Parathyroid adenoma (tissue), 2 donors: ENCODE measurements around the gene ZNF681.

Experiments used
- H2AFZ ChIP-seq: fragments of 300-600 bp; sonication (generic); one replicate; pipeline ENCODE4 v1.7.0; 2017; ENCODE audit warnings: antibody characterized with exemption, mild to moderate bottlenecking
- H3K27ac ChIP-seq: fragments of 300-600 bp; sonication (generic); one replicate; pipeline ENCODE4 v1.7.0; 2017
- H3K27me3 ChIP-seq: fragments of 300-600 bp; sonication (generic); one replicate; pipeline ENCODE4 v1.7.0; 2017; ENCODE audit warnings: low read length; ENCODE audit not compliant: control insufficient read depth, insufficient read depth
- H3K36me3 ChIP-seq: fragments of 300-600 bp; sonication (generic); one replicate; pipeline ENCODE4 v1.7.0; 2017; ENCODE audit warnings: low read length; ENCODE audit not compliant: control insufficient read depth, insufficient read depth
- H3K4me1 ChIP-seq: fragments of 300-600 bp; sonication (generic); one replicate; pipeline ENCODE4 v1.7.0; 2017; ENCODE audit warnings: control low read depth
- H3K4me2 ChIP-seq: fragments of 300-600 bp; sonication (generic); one replicate; pipeline ENCODE4 v1.7.0; 2017; ENCODE audit warnings: low read length
- H3K4me3 ChIP-seq: fragments of 300-600 bp; sonication (generic); one replicate; pipeline ENCODE4 v1.7.0; 2017; ENCODE audit warnings: low read depth, low read length
- H3K79me2 ChIP-seq: fragments of 300-600 bp; sonication (generic); one replicate; pipeline ENCODE4 v1.7.0; 2017; ENCODE audit warnings: control low read depth
- H3K9ac ChIP-seq: fragments of 300-600 bp; sonication (generic); one replicate; pipeline ENCODE4 v1.7.0; 2017; ENCODE audit warnings: mild to moderate bottlenecking
- H3K9me3 ChIP-seq: fragments of 300-600 bp; sonication (generic); one replicate; pipeline ENCODE4 v1.7.0; 2017; ENCODE audit warnings: low read length; ENCODE audit not compliant: control insufficient read depth
- CTCF ChIP-seq: fragments of 300-600 bp; sonication (generic); IDR thresholded peaks from one replicate; pipeline ENCODE4 v1.7.0; 2017; ENCODE audit warnings: antibody characterized with exemption, mild to moderate bottlenecking
- donor health status: primary hyperparathyroidism.

Gene ZNF681

DNA sequence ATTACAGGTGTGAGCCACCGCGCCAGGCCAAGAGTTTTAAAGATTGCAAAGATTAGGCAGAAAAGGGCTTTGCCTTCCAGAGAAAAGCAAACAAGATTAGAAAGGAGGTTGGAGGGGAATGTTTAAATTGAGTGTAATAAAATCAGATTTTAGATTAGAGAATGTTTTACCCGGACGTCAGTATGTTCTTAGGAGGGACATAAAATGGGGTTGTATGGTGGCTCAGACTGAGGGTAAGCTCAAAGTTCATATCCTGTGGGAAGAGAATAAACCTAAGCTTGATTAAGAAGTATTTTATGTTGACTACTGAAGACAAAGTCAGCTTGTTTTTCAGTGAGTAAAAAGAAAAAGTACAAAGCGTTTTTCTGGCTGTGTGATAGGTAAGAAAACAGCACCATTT, 34.1 kb upstream of the ZNF681 start:
- no peak for TF ChIP-seq CTCF
- Histone ChIP-seq H3K79me2 (peaks cover 11% of the 10 kb centered on the region), H3K27me3 (no peaks in the 10 kb centered on the region), H3K4me1 (no peaks in the 10 kb centered on the region), H3K4me2 (no peak overlapping the region), H3K9ac (no peak overlapping the region), H3K36me3 (no peaks in the 10 kb centered on the region), H3K9me3 (no peaks in the 10 kb centered on the region), H2AFZ (no peak overlapping the region), H3K4me3 (no peak overlapping the region), H3K27ac (no peak overlapping the region)

DNA sequence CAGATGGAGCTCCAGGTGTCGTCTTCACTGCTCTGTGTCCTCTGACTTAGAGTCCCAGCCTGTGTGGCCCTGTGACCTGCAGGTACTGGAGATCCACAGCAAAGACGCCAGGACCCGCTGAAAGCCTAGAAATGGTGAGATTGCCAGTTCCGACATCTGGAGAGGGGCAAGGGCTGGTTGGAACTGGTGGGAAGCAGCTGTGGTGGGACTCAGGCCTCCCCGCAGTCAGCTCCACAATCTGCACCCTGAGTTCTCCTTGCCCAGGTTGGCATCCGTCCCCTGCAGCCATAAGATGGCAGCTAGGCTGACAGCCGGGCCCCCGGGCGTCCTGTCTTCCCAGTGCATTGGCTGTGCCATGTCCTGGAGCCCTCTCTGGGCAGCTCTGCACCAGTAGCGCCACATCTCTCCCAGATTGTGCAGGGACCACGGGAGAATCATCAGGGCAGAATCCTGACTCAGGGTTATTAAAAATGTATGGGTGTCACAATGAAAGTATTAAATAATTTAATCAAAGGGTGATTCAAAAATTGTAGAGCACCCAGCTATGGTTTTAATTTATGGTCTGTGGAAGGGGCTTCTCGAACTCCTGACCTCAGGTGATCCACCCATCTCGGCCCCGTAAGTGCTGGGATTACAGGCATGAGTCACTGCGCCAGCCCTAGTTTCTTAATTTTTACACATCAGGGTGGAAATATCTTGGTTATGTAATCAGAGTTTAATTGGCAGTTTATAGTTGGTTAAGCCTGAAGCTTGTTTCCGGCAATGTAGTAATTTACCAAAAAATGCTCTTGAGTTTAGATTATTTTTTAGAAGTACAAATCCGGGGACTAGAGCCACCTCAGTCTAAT, 32.2 kb upstream of the ZNF681 start:
- Histone ChIP-seq H3K27me3 (no peaks in the 10 kb centered on the region), H3K4me1 (no peaks in the 10 kb centered on the region), H3K79me2 (peaks cover 11% of the 10 kb centered on the region), H3K9me3 (no peaks in the 10 kb centered on the region), H3K36me3 (no peaks in the 10 kb centered on the region), H3K27ac (no peak overlapping the region), H3K4me3 (no peak overlapping the region), H3K4me2 (no peak overlapping the region), H2AFZ (no peak overlapping the region), H3K9ac (no peak overlapping the region)
- no peak for TF ChIP-seq CTCF

DNA sequence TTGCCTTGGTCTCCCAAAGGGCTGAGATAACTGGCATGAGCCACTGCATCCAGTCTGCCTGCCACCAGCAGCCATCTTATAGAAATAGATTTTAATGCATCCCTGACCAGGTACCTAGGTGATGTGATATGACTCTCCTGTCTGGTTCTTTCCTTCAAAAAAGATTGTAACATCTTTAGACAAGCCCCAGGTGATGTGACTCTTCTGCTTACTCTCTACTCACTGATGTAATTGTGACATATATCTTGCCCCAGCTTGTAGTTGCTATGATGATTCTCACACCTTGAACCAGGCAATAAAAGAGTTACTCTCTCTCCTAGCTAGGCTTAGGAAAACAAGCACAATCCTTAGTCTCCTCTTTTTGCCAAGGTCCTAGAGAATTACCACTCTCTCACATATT, 30.6 kb upstream of the ZNF681 start:
- no peak overlapping the region for H3K4me3 ChIP-seq
- no peak for TF ChIP-seq CTCF
- H3K4me2 ChIP-seq: no peak overlapping the region
- no peaks in the 10 kb centered on the region for H3K27me3 ChIP-seq
- H3K4me1 ChIP-seq: no peaks in the 10 kb centered on the region
- H3K36me3 ChIP-seq: no peaks in the 10 kb centered on the region
- H3K9me3 ChIP-seq: no peaks in the 10 kb centered on the region
- H3K79me2 ChIP-seq: peaks cover 11% of the 10 kb centered on the region
- no peak overlapping the region for H3K9ac ChIP-seq
- H3K27ac ChIP-seq: no peak overlapping the region
- no peak overlapping the region for H2AFZ ChIP-seq

DNA sequence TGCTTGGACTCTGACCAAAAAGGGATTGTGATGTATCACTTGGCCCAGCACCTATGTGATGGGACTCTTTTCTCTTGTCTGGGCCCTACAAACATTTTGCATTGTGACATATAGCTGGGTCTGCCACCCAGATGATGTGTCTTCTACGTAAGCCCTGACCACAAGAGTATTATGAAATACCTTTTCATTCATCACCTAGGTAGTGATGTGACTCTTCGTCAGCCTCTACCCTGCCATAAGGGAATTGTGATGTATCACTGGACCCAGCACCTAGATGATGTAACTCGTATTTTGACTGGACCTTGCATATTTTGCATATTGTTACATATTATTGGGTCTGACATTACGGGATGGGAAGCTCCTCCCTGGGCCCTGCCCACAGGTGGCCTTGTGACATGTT, 29.7 kb upstream of the ZNF681 start:
- peaks cover 11% of the 10 kb centered on the region for H3K79me2 ChIP-seq
- no peak overlapping the region for H3K27ac ChIP-seq
- H2AFZ ChIP-seq: no peak overlapping the region
- no peaks in the 10 kb centered on the region for H3K36me3 ChIP-seq
- H3K9me3 ChIP-seq: no peaks in the 10 kb centered on the region
- H3K4me2 ChIP-seq: no peak overlapping the region
- no peak for TF ChIP-seq CTCF
- no peaks in the 10 kb centered on the region for H3K4me1 ChIP-seq
- no peak overlapping the region for H3K9ac ChIP-seq
- H3K4me3 ChIP-seq: no peak overlapping the region
- H3K27me3 ChIP-seq: no peaks in the 10 kb centered on the region

DNA sequence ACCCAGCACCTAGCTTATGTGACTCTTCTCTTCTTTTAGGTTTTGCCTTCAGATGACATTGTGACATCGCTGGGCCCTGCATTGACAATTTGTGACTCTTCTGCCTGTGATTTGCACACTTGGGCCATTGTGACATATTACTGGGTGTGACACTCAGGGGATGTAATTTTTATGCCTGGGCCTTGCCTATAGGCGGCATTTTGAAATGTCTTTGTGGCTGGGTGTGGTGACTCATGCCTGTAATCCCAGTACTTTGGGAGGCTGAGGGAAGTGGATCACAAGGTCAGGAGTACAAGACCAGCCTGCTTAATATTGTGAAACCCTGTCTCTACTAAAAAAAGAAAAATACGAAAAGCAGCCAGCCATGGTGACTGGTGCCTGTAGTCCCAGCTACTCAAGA, 28.4 kb upstream of the ZNF681 start:
- Histone ChIP-seq H3K9me3 (no peaks in the 10 kb centered on the region), H3K36me3 (no peaks in the 10 kb centered on the region), H3K79me2 (peaks cover 8% of the 10 kb centered on the region), H3K4me2 (no peak overlapping the region), H3K27ac (no peak overlapping the region), H3K9ac (no peak overlapping the region), H3K27me3 (no peaks in the 10 kb centered on the region), H3K4me3 (no peak overlapping the region), H3K4me1 (no peaks in the 10 kb centered on the region), H2AFZ (no peak overlapping the region)
- TF ChIP-seq CTCF: no peak
